GM12878 (cell line): Measurements from ENCODE around the gene NEK2. TPM values are rescaled to one million over a fixed set of nuclear protein-coding genes. Genes with fewer than 3 reads are reported as not detected.

ENCODE experiments used
- ATF7 ChIP-seq: fragments of 450-650 bp; IDR thresholded peaks from 2 replicates; pipeline ENCODE4 v1.6.1; 2016; ENCODE audit warnings: low read depth, mild to moderate bottlenecking
- IRF4 ChIP-seq: IDR thresholded peaks from 2 replicates; pipeline ENCODE4 v1.6.1; 2011; ENCODE audit warnings: low read depth, low read length
- MTA2 ChIP-seq: fragments of 450-650 bp; IDR thresholded peaks from 2 replicates; pipeline ENCODE4 v1.6.1; 2016; ENCODE audit warnings: low read depth, mild to moderate bottlenecking, moderate library complexity
- MYC ChIP-seq: IDR thresholded peaks from 2 replicates; pipeline ENCODE4 v1.6.1; 2011; ENCODE audit warnings: mild to moderate bottlenecking, low read length, moderate library complexity, inconsistent platforms; ENCODE audit not compliant: insufficient read depth, insufficient replicate concordance, insufficient read length, severe bottlenecking
- POLR2AphosphoS5 ChIP-seq: IDR thresholded peaks from 2 replicates; pipeline ENCODE4 v1.6.1; 2011; ENCODE audit warnings: mild to moderate bottlenecking, low read length, inconsistent platforms
- RELB ChIP-seq: fragments of 450-650 bp; IDR thresholded peaks from 2 replicates; pipeline ENCODE4 v1.6.1; 2017; ENCODE audit warnings: low read depth, mild to moderate bottlenecking, moderate library complexity
- SMC3 ChIP-seq: IDR thresholded peaks from 2 replicates; pipeline ENCODE4 v1.6.1; 2011; ENCODE audit warnings: low read length, improper control_type of control experiment, borderline replicate concordance
- ZNF384 ChIP-seq: IDR thresholded peaks from 2 replicates; pipeline ENCODE4 v1.6.1; 2012; ENCODE audit warnings: low read depth, mild to moderate bottlenecking, low read length, improper control_type of control experiment, borderline replicate concordance
- ZNF622 ChIP-seq: fragments of 450-650 bp; IDR thresholded peaks from 2 replicates; pipeline ENCODE4 v1.6.1; 2017; ENCODE audit warnings: mild to moderate bottlenecking, inconsistent platforms
- polyA plus RNA-seq, 11 experiments: library from polyadenylated mRNA; depleted of rRNA in 4 of 11; unstranded in 6 of 11; stranded (reverse) in 5 of 11; fragments of >200 nt; fragmentation: Nextera tagmentation in 4 of 11; fragmentation: Illumina TruSeq in 1 of 11; extraction: Ambion mirVana in 4 of 11; extraction: Trizol in 1 of 11; gene quantifications; 1 replicate in 1 of 11; 2 replicates in 10 of 11; pipeline versions ENCODE4 v1.2.1 to v1.2.3, GENCODE V29; 2011 to 2016; ENCODE audit warnings: inconsistent platforms in 2 of 11, missing spikeins in 2 of 11, low read depth in 1 of 11
- total RNA-seq, 4 experiments: library from RNA; depleted of rRNA in 3 of 4; stranded (reverse); fragments of >200 nt in 3 of 4; fragmentation: Illumina TruSeq in 1 of 4; extraction: Trizol in 1 of 4; gene quantifications; 2 replicates each; pipeline versions ENCODE4 v1.2.1 to v1.2.3, GENCODE V29; 2013 to 2021
- TF ChIP-seq, protein P1 (sequence below): fragments of 450-650 bp; formaldehyde crosslinking; IDR thresholded peaks from 2 replicates; pipeline ENCODE4 v1.4.0; 2020; ENCODE audit warnings: mild to moderate bottlenecking, moderate library complexity
- TF ChIP-seq, protein P2 (sequence below): fragments of 450-650 bp; IDR thresholded peaks from 2 replicates; pipeline ENCODE4 v1.6.1; 2017; ENCODE audit warnings: mild to moderate bottlenecking
- TF ChIP-seq, protein P3 (sequence below): IDR thresholded peaks from 2 replicates; pipeline ENCODE4 v1.6.1; 2012; ENCODE audit warnings: low read depth, low read length, improper control_type of control experiment

Gene NEK2
- total and polyA plus RNA-seq, 10 of the 15 experiments (the other 5 are each of a cell fraction or from before 2014, with no cell fraction given) = 16.7 to 49.7 (median 36.9) TPM

- TF ChIP-seq POLR2AphosphoS5 (no peak), RELB (no peak), ZNF622 (no peak), MTA2 (no peak), ZNF384 (no peak), SMC3 (no peak), IRF4 (no peak), MYC (no peak), ATF7 (no peak)
- TF ChIP-seq, protein P1, sequence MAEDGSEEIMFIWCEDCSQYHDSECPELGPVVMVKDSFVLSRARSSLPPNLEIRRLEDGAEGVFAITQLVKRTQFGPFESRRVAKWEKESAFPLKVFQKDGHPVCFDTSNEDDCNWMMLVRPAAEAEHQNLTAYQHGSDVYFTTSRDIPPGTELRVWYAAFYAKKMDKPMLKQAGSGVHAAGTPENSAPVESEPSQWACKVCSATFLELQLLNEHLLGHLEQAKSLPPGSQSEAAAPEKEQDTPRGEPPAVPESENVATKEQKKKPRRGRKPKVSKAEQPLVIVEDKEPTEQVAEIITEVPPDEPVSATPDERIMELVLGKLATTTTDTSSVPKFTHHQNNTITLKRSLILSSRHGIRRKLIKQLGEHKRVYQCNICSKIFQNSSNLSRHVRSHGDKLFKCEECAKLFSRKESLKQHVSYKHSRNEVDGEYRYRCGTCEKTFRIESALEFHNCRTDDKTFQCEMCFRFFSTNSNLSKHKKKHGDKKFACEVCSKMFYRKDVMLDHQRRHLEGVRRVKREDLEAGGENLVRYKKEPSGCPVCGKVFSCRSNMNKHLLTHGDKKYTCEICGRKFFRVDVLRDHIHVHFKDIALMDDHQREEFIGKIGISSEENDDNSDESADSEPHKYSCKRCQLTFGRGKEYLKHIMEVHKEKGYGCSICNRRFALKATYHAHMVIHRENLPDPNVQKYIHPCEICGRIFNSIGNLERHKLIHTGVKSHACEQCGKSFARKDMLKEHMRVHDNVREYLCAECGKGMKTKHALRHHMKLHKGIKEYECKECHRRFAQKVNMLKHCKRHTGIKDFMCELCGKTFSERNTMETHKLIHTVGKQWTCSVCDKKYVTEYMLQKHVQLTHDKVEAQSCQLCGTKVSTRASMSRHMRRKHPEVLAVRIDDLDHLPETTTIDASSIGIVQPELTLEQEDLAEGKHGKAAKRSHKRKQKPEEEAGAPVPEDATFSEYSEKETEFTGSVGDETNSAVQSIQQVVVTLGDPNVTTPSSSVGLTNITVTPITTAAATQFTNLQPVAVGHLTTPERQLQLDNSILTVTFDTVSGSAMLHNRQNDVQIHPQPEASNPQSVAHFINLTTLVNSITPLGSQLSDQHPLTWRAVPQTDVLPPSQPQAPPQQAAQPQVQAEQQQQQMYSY (CRISPR knock-in tag) = no peak
- TF ChIP-seq, protein P2, sequence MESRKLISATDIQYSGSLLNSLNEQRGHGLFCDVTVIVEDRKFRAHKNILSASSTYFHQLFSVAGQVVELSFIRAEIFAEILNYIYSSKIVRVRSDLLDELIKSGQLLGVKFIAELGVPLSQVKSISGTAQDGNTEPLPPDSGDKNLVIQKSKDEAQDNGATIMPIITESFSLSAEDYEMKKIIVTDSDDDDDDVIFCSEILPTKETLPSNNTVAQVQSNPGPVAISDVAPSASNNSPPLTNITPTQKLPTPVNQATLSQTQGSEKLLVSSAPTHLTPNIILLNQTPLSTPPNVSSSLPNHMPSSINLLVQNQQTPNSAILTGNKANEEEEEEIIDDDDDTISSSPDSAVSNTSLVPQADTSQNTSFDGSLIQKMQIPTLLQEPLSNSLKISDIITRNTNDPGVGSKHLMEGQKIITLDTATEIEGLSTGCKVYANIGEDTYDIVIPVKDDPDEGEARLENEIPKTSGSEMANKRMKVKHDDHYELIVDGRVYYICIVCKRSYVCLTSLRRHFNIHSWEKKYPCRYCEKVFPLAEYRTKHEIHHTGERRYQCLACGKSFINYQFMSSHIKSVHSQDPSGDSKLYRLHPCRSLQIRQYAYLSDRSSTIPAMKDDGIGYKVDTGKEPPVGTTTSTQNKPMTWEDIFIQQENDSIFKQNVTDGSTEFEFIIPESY = no peak
- TF ChIP-seq, protein P3, sequence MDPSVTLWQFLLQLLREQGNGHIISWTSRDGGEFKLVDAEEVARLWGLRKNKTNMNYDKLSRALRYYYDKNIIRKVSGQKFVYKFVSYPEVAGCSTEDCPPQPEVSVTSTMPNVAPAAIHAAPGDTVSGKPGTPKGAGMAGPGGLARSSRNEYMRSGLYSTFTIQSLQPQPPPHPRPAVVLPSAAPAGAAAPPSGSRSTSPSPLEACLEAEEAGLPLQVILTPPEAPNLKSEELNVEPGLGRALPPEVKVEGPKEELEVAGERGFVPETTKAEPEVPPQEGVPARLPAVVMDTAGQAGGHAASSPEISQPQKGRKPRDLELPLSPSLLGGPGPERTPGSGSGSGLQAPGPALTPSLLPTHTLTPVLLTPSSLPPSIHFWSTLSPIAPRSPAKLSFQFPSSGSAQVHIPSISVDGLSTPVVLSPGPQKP = no peak
- TF ChIP-seq, all 136 proteins: peak for 0
Observed at GRCh38 chr1:211653293-211653692, 22.1 kb downstream of the NEK2 start (continued).
